Retinal pigment epithelial cell (primary cell): ENCODE results near the gene LRRC37B.

ENCODE experiments used
- DNase-seq: peaks from one replicate; pipeline ENCODE4 v3.0.0-alpha.2; 2010; ENCODE audit warnings: low read depth
- H3K4me3 ChIP-seq: 2 replicates; pipeline ENCODE4 v1.5.1; 2011; ENCODE audit warnings: mild to moderate bottlenecking, low read length, control low read depth, moderate library complexity
- TF ChIP-seq, protein P1 (sequence below): conservative IDR thresholded peaks from 2 replicates; pipeline ENCODE4 v1.5.1; 2011; ENCODE audit warnings: low read depth, low read length, control low read depth, inconsistent platforms

The LRRC37B gene

DNA sequence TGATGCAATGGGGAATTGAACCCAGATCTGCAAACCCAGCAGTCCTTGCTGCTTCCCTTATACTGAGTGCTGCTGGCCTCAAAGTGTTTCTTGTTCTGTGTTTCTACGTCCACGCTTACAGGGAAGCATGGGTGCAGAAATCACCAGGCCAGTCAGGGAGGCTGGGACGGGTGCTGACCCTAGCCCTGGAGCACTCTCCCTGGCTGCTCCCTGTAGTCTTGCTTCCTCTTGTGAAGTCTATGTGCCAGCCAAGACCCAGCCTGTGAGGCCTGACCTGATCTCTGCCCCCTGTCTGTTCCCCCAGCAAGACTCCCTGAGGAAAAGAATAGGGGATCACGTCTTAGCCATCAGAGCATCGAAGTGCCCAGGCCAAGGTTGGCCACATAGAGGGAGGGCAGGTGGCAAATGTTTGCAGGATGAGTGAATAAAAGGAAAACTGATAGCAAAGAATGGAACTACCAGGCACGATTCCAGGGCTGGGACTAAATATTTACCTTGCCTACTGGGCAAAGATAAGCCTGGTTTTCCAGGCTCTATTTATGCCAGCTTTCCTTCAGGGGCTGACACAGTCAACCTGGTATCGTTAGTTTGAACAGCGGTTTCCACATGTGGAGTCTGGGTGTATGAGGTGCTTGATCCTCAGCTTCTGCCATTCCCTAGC is 93.9 kb downstream of the LRRC37B start:
- H3K4me3 ChIP-seq: no peak overlapping the region
- TF ChIP-seq, protein P1, sequence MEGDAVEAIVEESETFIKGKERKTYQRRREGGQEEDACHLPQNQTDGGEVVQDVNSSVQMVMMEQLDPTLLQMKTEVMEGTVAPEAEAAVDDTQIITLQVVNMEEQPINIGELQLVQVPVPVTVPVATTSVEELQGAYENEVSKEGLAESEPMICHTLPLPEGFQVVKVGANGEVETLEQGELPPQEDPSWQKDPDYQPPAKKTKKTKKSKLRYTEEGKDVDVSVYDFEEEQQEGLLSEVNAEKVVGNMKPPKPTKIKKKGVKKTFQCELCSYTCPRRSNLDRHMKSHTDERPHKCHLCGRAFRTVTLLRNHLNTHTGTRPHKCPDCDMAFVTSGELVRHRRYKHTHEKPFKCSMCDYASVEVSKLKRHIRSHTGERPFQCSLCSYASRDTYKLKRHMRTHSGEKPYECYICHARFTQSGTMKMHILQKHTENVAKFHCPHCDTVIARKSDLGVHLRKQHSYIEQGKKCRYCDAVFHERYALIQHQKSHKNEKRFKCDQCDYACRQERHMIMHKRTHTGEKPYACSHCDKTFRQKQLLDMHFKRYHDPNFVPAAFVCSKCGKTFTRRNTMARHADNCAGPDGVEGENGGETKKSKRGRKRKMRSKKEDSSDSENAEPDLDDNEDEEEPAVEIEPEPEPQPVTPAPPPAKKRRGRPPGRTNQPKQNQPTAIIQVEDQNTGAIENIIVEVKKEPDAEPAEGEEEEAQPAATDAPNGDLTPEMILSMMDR: no peak
- DNase-seq: no peak

DNA sequence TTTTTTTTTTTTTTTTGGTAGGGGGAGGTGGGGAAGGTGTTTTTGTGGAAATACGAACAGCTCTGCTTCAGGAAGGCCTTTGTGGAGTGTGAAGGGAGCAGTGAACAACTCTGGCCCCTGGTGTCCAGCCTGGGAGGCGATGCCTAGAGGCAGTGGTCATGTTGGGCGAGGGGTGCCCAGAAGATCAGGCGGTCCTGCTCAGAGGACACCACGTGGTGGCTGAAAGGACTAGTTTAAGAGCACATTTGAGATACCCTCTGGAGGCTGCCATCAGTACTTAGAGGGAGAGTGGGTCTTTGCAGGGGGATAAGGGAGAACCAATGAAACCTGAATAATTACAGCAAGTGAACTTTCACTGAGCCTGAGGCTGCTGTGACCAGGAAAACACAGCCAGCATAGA is 95.0 kb downstream of the LRRC37B start:
- no peak for DNase-seq
- H3K4me3 ChIP-seq: no peak overlapping the region
- TF ChIP-seq, protein P1: no peak

DNA sequence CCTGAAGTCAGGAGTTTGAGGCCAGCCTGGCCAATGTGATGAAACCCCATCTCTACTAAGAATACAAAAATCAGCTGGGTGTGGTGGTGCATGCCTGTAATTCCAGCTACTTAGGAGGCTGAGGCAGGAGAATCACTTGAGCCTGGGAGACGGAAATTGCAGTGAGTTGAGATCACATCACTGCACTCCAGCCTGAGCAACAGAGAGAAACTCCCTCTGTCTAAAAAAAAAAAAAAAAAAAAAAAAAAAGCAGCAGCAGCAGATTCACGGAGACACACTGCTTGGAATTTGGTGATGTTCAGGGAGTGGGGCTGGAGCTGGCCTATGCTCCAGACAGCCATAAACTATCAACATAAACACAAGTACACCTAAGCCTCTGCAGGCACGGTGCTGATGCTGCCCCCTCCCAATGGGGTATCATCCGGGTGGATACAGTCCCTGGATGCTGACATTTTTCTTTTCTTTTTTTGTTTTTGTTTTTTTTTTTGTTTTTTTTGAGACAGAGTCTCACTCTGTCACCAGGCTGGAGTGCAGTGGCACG is 95.5 kb downstream of the LRRC37B start:
- TF ChIP-seq, protein P1: no peak
- H3K4me3 ChIP-seq: no peak overlapping the region
- DNase-seq: no peak
